ENCODE results near the gene ATP6V0C.

DNA sequence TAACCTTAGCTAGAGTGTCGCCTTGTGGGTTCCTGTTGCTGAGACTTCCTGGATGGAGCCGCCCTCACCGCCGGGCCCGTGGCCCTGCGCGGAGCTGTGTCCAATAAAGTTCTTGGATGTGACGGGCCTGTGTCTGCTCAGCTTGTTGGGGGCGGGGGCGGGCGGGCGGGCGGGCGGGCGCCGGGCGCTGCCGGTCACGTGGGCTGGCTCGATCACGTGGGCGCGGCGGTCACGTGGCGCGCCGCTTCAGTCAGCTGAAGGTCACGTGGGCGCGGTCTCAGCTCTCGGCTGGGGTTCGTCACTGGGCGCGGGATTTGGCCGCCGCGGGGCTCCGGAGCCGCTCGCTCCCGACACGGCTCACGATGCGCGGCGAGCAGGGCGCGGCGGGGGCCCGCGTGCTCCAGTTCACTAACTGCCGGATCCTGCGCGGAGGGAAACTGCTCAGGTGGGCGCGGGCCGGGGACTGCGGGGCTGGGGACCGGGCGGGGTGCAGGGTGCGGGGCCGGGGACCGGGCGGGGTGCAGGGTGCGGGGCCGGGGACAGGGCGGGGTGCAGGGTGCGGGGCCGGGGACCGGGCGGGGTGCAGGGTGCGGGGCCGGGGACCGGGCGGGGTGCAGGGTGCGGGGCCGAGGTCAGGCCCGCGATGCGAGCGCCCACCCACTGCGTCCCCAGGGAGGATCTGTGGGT is 6.5 kb downstream of the ATP6V0C start, which contains the start of gene AMDHD2:
- TF ChIP-seq EZH2 (IDR thresholded peaks at IDR 0.05; ENCODE audit: borderline replicate concordance): no peak
- TF ChIP-seq, protein P1, sequence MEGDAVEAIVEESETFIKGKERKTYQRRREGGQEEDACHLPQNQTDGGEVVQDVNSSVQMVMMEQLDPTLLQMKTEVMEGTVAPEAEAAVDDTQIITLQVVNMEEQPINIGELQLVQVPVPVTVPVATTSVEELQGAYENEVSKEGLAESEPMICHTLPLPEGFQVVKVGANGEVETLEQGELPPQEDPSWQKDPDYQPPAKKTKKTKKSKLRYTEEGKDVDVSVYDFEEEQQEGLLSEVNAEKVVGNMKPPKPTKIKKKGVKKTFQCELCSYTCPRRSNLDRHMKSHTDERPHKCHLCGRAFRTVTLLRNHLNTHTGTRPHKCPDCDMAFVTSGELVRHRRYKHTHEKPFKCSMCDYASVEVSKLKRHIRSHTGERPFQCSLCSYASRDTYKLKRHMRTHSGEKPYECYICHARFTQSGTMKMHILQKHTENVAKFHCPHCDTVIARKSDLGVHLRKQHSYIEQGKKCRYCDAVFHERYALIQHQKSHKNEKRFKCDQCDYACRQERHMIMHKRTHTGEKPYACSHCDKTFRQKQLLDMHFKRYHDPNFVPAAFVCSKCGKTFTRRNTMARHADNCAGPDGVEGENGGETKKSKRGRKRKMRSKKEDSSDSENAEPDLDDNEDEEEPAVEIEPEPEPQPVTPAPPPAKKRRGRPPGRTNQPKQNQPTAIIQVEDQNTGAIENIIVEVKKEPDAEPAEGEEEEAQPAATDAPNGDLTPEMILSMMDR (IDR thresholded peaks at IDR 0.05; ENCODE audit: poor library complexity): no peak
